ENCODE measurements around the gene CTU2. TPM values are rescaled to one million over a fixed set of nuclear protein-coding genes. Genes with fewer than 3 reads are reported as not detected.

CTU2 gene
- total and polyA plus RNA-seq, 2 donors (not counting 1 experiment from before 2014, with no cell fraction given) = 7.6 to 11.9 TPM

- no peak for DNase-seq (ENCODE audit: low read depth in 2 of 2)
- Histone ChIP-seq H3K27me3 (ENCODE audit: control insufficient read depth, insufficient read depth, low read length) (no peaks in the 10 kb centered on the region), H3K27ac (ENCODE audit: insufficient read depth, low read length) (no peak overlapping the region), H3K4me1 (ENCODE audit: control insufficient read depth, extremely low read depth, insufficient read depth, low read length) (no peaks in the 10 kb centered on the region), H2AFZ (ENCODE audit: low read length) (no peak overlapping the region), H3K9ac (ENCODE audit: insufficient read depth, low read length) (no peak overlapping the region), H4K20me1 (ENCODE audit: control insufficient read depth, extremely low read depth, insufficient read depth, low read length) (no peaks in the 10 kb centered on the region), H3K9me3 (ENCODE audit: control insufficient read depth, insufficient read depth, low read depth, low read length) (no peaks in the 10 kb centered on the region), H3K4me2 (ENCODE audit: extremely low read depth, insufficient read depth, low read length) (no peak overlapping the region), H3K4me3 (replicated peaks in 1 of 4; ENCODE audit: control extremely low read depth in 1 of 4, insufficient read depth in 1 of 4, low read depth in 3 of 4, low read length in 4 of 4) (no peak overlapping the region), H3K79me2 (ENCODE audit: control insufficient read depth, insufficient read depth, low read length) (no peaks in the 10 kb centered on the region), H3K36me3 (ENCODE audit: control insufficient read depth, insufficient read depth, low read length) (peaks cover 62% of the 10 kb centered on the region)
- no peak for TF ChIP-seq CTCF (conservative IDR thresholded peaks at IDR 0.05 in 1 of 2, IDR thresholded peaks at IDR 0.05 in 1 of 2; ENCODE audit: low read depth in 1 of 2, low read length in 2 of 2)
Measured at GRCh38 chr16:88720396-88720970, 14.2 kb downstream of the CTU2 start.

- no peaks in the 10 kb centered on the region for H4K20me1 ChIP-seq (ENCODE audit: control insufficient read depth, extremely low read depth, insufficient read depth, low read length)
- no peaks in the 10 kb centered on the region for H3K4me1 ChIP-seq (ENCODE audit: control insufficient read depth, extremely low read depth, insufficient read depth, low read length)
- H3K9ac ChIP-seq (ENCODE audit: insufficient read depth, low read length) = no peak overlapping the region
- no peak overlapping the region for H2AFZ ChIP-seq (ENCODE audit: low read length)
- H3K27ac ChIP-seq (ENCODE audit: insufficient read depth, low read length) = no peak overlapping the region
- H3K79me2 ChIP-seq (ENCODE audit: control insufficient read depth, insufficient read depth, low read length) = no peaks in the 10 kb centered on the region
- no peak overlapping the region for H3K4me2 ChIP-seq (ENCODE audit: extremely low read depth, insufficient read depth, low read length)
- no peak for TF ChIP-seq EZH2 (IDR thresholded peaks at IDR 0.05; ENCODE audit: low read length, missing control alignments)
- no peak for TF ChIP-seq CTCF (conservative IDR thresholded peaks at IDR 0.05 in 1 of 2, IDR thresholded peaks at IDR 0.05 in 1 of 2; ENCODE audit: low read depth in 1 of 2, low read length in 2 of 2)
- H3K9me3 ChIP-seq (ENCODE audit: control insufficient read depth, insufficient read depth, low read depth, low read length) = no peaks in the 10 kb centered on the region
- H3K4me3 ChIP-seq (replicated peaks in 1 of 4; ENCODE audit: control extremely low read depth in 1 of 4, insufficient read depth in 1 of 4, low read depth in 3 of 4, low read length in 4 of 4) = no peak overlapping the region
- H3K27me3 ChIP-seq (ENCODE audit: control insufficient read depth, insufficient read depth, low read length) = no peaks in the 10 kb centered on the region
- H3K36me3 ChIP-seq (ENCODE audit: control insufficient read depth, insufficient read depth, low read length) = peaks cover 62% of the 10 kb centered on the region
- no peak for DNase-seq (ENCODE audit: low read depth in 2 of 2)
Measured at GRCh38 chr16:88721236-88721635, 14.9 kb downstream of the CTU2 start.

GRCh38 chr16:88721815-88722755, 15.8 kb downstream of the CTU2 start:
- Histone ChIP-seq H3K27ac (ENCODE audit: insufficient read depth, low read length) (no peak overlapping the region), H3K79me2 (ENCODE audit: control insufficient read depth, insufficient read depth, low read length) (no peaks in the 10 kb centered on the region), H3K9me3 (ENCODE audit: control insufficient read depth, insufficient read depth, low read depth, low read length) (no peaks in the 10 kb centered on the region), H4K20me1 (ENCODE audit: control insufficient read depth, extremely low read depth, insufficient read depth, low read length) (no peaks in the 10 kb centered on the region), H3K4me3 (replicated peaks in 1 of 4; ENCODE audit: control extremely low read depth in 1 of 4, insufficient read depth in 1 of 4, low read depth in 3 of 4, low read length in 4 of 4) (no peak overlapping the region), H3K4me1 (ENCODE audit: control insufficient read depth, extremely low read depth, insufficient read depth, low read length) (no peaks in the 10 kb centered on the region), H3K36me3 (ENCODE audit: control insufficient read depth, insufficient read depth, low read length) (peaks cover 61% of the 10 kb centered on the region), H2AFZ (ENCODE audit: low read length) (no peak overlapping the region), H3K4me2 (ENCODE audit: extremely low read depth, insufficient read depth, low read length) (no peak overlapping the region), H3K27me3 (ENCODE audit: control insufficient read depth, insufficient read depth, low read length) (no peaks in the 10 kb centered on the region), H3K9ac (ENCODE audit: insufficient read depth, low read length) (no peak overlapping the region)
- DNase-seq (ENCODE audit: low read depth in 2 of 2) = no peak
- TF ChIP-seq CTCF (conservative IDR thresholded peaks at IDR 0.05 in 1 of 2, IDR thresholded peaks at IDR 0.05 in 1 of 2; ENCODE audit: low read depth in 1 of 2, low read length in 2 of 2) (no peak), EZH2 (IDR thresholded peaks at IDR 0.05; ENCODE audit: low read length, missing control alignments) (no peak)

Measured in fibroblast of lung (primary cell).